IPS-11a (cell line): ENCODE measurements around the gene CAPRIN2.

ENCODE experiments used
- H3K4me3 ChIP-seq: one replicate; pipeline ENCODE4 v1.5.1; 2013; ENCODE audit warnings: low read depth, low read length, control low read depth

Gene CAPRIN2, protein sequence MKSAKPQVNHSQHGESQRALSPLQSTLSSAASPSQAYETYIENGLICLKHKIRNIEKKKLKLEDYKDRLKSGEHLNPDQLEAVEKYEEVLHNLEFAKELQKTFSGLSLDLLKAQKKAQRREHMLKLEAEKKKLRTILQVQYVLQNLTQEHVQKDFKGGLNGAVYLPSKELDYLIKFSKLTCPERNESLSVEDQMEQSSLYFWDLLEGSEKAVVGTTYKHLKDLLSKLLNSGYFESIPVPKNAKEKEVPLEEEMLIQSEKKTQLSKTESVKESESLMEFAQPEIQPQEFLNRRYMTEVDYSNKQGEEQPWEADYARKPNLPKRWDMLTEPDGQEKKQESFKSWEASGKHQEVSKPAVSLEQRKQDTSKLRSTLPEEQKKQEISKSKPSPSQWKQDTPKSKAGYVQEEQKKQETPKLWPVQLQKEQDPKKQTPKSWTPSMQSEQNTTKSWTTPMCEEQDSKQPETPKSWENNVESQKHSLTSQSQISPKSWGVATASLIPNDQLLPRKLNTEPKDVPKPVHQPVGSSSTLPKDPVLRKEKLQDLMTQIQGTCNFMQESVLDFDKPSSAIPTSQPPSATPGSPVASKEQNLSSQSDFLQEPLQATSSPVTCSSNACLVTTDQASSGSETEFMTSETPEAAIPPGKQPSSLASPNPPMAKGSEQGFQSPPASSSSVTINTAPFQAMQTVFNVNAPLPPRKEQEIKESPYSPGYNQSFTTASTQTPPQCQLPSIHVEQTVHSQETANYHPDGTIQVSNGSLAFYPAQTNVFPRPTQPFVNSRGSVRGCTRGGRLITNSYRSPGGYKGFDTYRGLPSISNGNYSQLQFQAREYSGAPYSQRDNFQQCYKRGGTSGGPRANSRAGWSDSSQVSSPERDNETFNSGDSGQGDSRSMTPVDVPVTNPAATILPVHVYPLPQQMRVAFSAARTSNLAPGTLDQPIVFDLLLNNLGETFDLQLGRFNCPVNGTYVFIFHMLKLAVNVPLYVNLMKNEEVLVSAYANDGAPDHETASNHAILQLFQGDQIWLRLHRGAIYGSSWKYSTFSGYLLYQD

DNA sequence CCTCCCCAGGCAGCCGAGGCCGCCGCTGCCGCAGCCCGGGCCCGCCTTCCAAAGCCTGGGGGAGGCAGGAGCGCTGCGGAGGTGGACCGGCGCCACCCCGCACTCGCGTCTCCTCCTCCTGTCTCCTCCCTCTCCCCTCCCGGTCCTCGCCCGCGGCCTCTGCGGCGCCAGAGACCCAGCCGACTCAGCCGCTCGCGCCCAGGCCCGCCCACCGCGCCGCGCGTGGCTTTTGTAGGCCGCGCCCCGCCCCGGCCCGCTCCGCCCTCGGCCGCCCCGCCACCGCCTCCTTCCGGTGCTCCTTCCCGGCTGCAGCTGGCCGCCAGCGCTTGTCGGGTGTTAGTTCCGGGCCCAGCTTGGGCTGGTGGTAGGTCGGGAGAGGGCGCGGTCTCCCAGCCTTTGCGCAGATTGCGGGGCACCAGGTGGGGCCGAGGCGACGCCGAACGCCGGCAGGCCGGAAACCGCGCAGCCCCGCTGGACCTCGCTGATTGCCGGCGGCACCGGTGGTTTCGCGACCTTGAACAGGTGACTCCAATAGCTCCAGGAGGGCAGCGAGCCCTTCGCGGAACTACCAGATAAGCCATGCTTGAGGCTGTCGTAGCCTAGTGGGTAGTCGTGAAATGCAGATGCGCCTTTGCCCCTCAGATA lies at the start of gene CAPRIN2:
TSS of gene CAPRIN2 (minus strand) at position 202 of the 645 bp plus-strand sequence. CDS start 1,431 bp downstream, outside the sequence.
- H3K4me3 ChIP-seq = peak within 1 kb of the TSS; percentile 82

GRCh38 chr12:30797689-30798088 lies 42.9 kb upstream of the CAPRIN2 start:
- no peak overlapping the region for H3K4me3 ChIP-seq

DNA sequence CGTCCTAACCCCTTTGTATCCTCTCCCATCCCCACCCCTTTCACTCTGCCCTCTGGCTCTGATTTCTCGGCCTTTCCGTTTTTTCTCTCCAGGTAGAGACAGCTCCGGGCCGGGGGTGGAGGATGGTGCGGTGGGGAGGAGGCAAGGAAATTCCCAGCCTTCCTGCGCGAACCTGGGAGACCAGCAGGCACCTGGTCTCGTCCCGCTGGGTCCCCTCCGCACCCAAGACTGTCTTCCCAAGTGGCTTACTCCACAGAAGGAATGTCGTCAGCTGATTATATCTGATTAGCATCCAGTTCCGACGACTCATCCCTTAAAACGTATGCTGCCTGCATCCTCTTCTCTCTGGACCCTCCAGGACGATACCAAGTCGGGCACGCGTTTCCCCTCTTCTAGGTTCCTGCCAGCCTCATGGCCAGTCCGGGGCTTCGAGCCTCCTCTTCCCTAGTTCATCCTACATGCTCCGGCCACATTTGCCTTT lies 42.2 kb upstream of the CAPRIN2 start:
- H3K4me3 ChIP-seq = peak overlapping the region; percentile 61

- peak overlapping the region; percentile 61 for H3K4me3 ChIP-seq
Measured at GRCh38 chr12:30796313-30796780, 41.6 kb upstream of the CAPRIN2 start.

DNA sequence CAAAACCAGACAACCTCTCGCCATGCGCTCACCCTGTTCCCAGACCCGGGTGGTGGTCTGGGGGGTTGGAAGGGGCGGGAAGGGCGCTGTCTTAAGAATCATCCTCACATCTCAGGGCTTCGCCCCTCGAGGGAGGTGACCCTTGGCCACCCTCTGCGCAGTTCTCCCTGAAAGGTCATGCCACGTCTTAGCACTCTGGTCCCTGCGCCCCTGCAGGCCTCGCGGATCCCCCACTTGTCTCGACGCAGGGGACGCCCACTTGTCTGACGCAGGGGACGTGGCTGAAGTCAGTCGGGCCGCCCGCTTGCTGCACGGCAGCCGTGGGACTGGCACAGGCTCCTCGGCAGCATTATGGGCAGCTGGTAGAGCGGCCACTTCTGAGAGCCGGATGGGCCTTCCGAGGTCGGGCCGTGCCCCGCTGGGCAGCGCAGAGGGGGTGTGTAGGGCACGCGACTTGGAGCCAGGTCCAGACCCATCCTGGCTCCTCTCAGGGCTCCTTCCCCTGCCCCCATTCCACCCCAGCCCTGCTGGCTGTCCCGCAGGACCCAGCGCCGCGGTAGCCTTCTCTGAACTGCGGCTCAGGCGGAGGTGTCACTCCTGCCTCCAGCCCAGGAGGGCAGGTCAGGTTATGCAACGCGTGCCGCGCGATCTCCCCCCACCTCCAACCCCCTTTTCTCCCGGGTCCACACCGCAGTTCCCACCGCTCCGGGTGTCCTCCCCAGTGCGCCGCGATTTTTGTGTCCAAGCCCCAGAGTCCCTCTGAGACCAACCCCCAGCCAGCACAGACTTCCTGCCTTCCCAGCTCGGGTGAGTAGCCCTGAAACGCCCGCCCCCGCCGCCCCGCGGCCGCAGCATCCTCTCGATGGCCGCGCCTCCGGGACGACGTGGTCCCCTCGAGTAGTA lies 40.9 kb upstream of the CAPRIN2 start:
- H3K4me3 ChIP-seq = peak overlapping the region; percentile 61

DNA sequence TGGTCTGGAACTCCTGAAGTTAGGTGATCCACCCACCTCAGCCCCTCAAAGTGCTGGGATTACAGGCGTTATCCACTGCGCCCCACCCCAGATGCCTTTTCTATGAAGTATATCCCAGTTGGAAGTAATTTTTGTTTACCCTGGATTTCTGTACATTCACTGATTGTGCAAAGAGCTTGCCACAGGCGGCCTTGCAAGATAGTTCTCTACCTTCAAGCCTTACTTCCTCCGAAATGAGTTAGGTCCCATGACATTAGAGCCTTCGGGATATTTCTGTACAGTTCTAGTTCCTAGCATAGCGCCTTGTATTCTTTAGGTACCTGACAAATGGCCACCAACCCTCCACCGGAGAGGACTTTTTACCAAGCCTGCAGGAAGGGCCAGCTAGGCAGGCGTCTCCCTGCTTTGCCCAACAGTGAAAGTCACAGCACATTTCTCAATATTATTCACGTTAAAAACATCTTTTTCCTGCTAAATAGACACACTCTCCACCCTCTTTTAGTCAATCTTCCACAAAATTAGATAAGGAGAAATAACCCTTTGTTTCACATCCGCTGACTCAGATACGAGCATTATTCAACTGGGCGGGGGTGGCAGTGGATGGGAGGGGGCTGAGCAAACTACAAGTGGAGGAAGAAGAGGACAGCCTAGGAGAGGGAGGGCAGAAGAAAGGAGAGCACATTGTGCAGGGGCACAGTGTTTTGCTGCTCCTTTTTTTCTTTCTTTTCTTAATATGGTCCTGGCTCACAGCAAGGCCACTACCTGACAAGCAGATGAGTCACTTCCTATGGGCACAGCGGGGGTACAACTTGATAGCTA lies 40.0 kb upstream of the CAPRIN2 start:
- H3K4me3 ChIP-seq = no peak overlapping the region

- no peak overlapping the region for H3K4me3 ChIP-seq
Measured at GRCh38 chr12:30794020-30794419, 39.3 kb upstream of the CAPRIN2 start.

DNA sequence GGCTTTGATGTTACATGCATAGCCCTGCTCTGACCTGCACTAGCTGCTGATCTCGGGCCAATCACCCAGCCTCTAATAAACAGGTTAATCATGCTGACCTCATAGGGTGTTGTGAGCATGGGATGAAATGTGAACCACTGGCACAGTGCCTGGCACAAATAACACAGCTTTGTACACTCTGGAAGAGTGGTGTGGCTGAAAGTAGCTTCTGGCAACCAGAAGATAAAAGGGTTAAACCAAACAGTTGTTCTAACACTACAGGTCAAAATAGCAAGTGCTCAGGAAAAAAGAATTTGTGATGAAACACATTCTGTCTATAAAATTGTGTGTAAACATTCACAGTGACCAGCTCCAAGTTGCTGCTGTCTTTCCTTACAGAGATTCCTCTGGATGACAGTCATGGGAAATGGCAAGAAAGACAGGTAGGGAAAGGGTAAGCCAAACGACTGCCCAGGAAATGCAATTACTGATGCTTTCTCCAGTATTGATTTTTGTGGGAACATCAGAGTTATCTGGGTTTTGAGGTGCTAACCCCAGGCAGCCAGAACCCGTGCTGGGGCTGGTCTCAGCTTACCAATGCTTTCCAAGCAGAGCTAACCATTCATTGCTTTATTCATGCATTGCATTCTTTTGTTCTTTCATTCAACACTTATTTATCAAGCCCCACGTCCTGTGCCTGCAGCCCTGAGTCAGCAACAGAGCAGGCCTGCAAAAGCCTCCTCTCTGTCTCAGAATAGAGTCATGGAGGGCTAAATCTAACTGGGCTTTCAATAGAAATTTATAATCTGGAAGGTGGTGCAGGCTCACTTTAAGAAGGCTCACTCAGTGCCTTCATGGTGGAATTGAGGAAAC lies 38.1 kb upstream of the CAPRIN2 start:
- no peak overlapping the region for H3K4me3 ChIP-seq

GRCh38 chr12:30792085-30792484 lies 37.3 kb upstream of the CAPRIN2 start:
- H3K4me3 ChIP-seq = no peak overlapping the region

- no peak overlapping the region for H3K4me3 ChIP-seq
Measured at GRCh38 chr12:30788754-30789153, 34.0 kb upstream of the CAPRIN2 start.

DNA sequence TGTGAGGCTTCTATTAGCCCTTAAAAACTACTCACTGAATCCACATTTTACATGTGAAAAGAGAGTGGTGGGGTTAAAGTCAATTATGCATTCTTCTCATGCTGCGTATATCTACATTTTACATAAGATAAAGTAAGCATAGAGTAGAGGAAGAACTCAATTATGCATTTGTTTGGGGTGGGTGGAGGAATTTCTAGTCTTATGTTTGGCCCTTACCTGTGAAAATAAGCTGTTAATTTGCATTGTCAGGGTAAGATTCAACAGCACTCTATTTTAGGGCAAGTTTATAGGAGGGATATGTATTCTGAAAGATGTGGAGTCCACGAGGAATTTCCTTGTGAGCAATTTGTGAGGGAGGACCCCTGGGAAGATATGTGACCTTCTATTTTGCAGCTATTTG lies 30.9 kb upstream of the CAPRIN2 start:
- no peak overlapping the region for H3K4me3 ChIP-seq

DNA sequence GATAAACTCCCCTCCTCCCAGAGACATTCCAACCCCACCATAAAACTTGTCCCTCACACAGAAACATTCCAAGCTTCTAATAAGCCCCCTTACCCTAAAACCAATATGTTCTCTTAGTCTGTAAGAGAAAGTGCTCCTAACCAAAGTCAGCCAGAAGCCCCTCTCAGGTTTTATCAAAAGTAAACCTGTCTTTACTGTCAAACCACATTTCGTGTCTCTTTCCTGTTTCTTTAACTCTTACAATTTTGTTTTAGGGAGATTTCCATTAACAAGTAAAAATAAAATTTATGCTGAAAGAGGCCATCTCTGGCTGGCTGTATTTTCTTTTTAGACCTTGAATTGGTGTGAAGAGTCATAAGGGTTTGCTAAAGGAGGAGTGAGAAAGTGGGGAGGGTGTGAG lies 29.8 kb upstream of the CAPRIN2 start:
- no peak overlapping the region for H3K4me3 ChIP-seq

GRCh38 chr12:30783946-30784345 lies 29.2 kb upstream of the CAPRIN2 start:
- no peak overlapping the region for H3K4me3 ChIP-seq

- no peak overlapping the region for H3K4me3 ChIP-seq
Measured at GRCh38 chr12:30782316-30783173, 27.8 kb upstream of the CAPRIN2 start.

DNA sequence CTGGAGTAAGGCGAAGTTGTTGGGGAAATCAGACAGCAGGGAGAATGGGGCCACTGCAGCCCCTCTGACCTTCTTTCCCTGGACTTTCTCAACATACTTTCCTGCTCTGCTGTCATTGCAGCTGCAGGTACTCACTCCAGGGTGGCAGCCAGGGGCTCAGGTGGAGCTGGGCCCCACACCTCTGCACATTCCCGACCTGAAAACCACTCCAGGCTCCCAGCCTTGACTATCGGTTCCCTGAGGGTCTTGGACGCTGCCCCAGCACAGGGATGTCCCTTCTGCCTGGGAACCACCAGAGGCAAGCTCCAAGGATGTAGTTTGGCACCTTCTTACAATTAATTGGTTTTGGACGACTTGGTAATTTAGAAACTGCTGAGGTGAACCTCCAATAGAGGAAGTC lies 24.8 kb upstream of the CAPRIN2 start:
- H3K4me3 ChIP-seq = no peak overlapping the region

- no peak overlapping the region for H3K4me3 ChIP-seq
Measured at GRCh38 chr12:30779178-30779577, 24.4 kb upstream of the CAPRIN2 start.

- no peak overlapping the region for H3K4me3 ChIP-seq
Measured at GRCh38 chr12:30774599-30774998, 19.8 kb upstream of the CAPRIN2 start.
